Endothelial cell of umbilical vein (primary cell): ENCODE results near the gene SOCS7.

Source experiments
- CTCF ChIP-seq, 2 donors: IDR thresholded peaks; 1 replicate in 1 of 2; 2 replicates in 1 of 2; pipeline ENCODE4 v1.5.1; 2011; ENCODE audit warnings: low read length in 2 of 2, mild to moderate bottlenecking in 2 of 2, moderate library complexity in 2 of 2, control low read depth in 1 of 2, inconsistent platforms in 1 of 2, low read depth in 1 of 2; ENCODE audit not compliant: insufficient read depth in 1 of 2; ENCODE audit errors: extremely low read depth in 1 of 2
- JUN ChIP-seq: IDR thresholded peaks from 2 replicates; pipeline ENCODE4 v1.6.1; 2011; ENCODE audit warnings: borderline replicate concordance, low read depth; ENCODE audit not compliant: insufficient read length, insufficient read depth
- POLR2A ChIP-seq: IDR thresholded peaks from 2 replicates; pipeline ENCODE4 v1.6.1; 2012; ENCODE audit warnings: low read depth, mild to moderate bottlenecking, control low read depth, low read length
- POLR2AphosphoS5 ChIP-seq: IDR thresholded peaks from 2 replicates; pipeline ENCODE4 v1.6.1; 2012; ENCODE audit warnings: low read depth, mild to moderate bottlenecking, control low read depth, low read length, moderate library complexity; ENCODE audit not compliant: insufficient read depth

GRCh38 chr17:38336838-38337237 lies 14.8 kb upstream of the SOCS7 start:
- TF ChIP-seq CTCF (IDR thresholded peaks at IDR 0.05; ENCODE audit: extremely low read depth in 1 of 2, insufficient read depth in 1 of 2, low read depth in 1 of 2, low read length in 2 of 2) (no peak), JUN (no peak), POLR2A (no peak), POLR2AphosphoS5 (no peak)
